IMR-90 (cell line): ENCODE measurements around the gene ERLIN1. TPM values are rescaled to one million over a fixed set of nuclear protein-coding genes. Genes with fewer than 3 reads are reported as not detected.

ENCODE experiments used
- ATAC-seq: fragments of 200-7000 bp; cut with Tn5 transposase; 2 replicates; pipeline ENCODE4 v1.9.1; 2020; ENCODE audit warnings: low read depth, mild to moderate bottlenecking, moderate library complexity
- BruUV-seq: library from RNA; stranded (reverse); fragments of 400-500 nt; replicated peaks from 2 replicates; lab custom pipeline; 2021; lab: Mats Ljungman, UMichigan
- CTCF ChIA-PET: fragments of 300-600 bp; formaldehyde crosslinking; extraction: SDS; loops from one replicate; lab custom pipeline; 2021; ENCODE audit warnings: antibody characterized with exemption; lab: Yijun Ruan, JAX
- POLR2A ChIA-PET: fragments of 300-600 bp; sonication (Branson Sonifier 250); formaldehyde crosslinking; loops from one replicate; lab custom pipeline; 2022; ENCODE audit warnings: antibody characterized with exemption; ENCODE audit not compliant: unreplicated experiment; lab: Charles Lee
- DNase-seq: peaks from one replicate; pipeline ENCODE4 v3.0.0; 2013
- H2AFZ ChIP-seq: replicated peaks from 2 replicates; pipeline ENCODE3; 2013; ENCODE audit warnings: low read length, mild to moderate bottlenecking; ENCODE audit not compliant: poor library complexity
- H2AK5ac ChIP-seq: 2 replicates; pipeline ENCODE4 v1.6.1; 2013; ENCODE audit warnings: low read depth, low read length, inconsistent platforms
- H2AK9ac ChIP-seq: replicated peaks from 2 replicates; pipeline ENCODE3; 2013; ENCODE audit warnings: mild to moderate bottlenecking, low read depth, low read length, moderate library complexity; ENCODE audit not compliant: poor library complexity
- H2BK120ac ChIP-seq: 2 replicates; pipeline ENCODE4 v1.6.1; 2013; ENCODE audit warnings: low read depth, low read length, inconsistent platforms
- H2BK15ac ChIP-seq: 3 replicates; pipeline ENCODE4 v1.6.1; 2013; ENCODE audit warnings: low read depth, low read length, inconsistent platforms
- H2BK20ac ChIP-seq: 2 replicates; pipeline ENCODE4 v1.6.1; 2013; ENCODE audit warnings: low read depth, mild to moderate bottlenecking, inconsistent platforms, low read length, moderate library complexity
- H2BK5ac ChIP-seq: 2 replicates; pipeline ENCODE4 v1.6.1; 2013; ENCODE audit warnings: mild to moderate bottlenecking, low read depth, low read length, inconsistent platforms; ENCODE audit not compliant: poor library complexity, severe bottlenecking
- H3K14ac ChIP-seq: replicated peaks from 2 replicates; pipeline ENCODE4 v1.6.1; 2013; ENCODE audit warnings: low read depth, low read length, inconsistent platforms
- H3K18ac ChIP-seq: 2 replicates; pipeline ENCODE4 v1.6.1; 2013; ENCODE audit warnings: low read depth, low read length, control low read depth
- H3K23ac ChIP-seq: 2 replicates; pipeline ENCODE4 v1.6.1; 2013; ENCODE audit warnings: low read depth, low read length, inconsistent platforms
- H3K27ac ChIP-seq: 2 replicates; pipeline ENCODE4 v1.5.1; 2013; ENCODE audit warnings: mild to moderate bottlenecking, control low read depth, low read length; ENCODE audit not compliant: insufficient read depth
- H3K27me3 ChIP-seq: 2 replicates; pipeline ENCODE4 v1.6.1; 2013; ENCODE audit warnings: low read length; ENCODE audit not compliant: control insufficient read depth, insufficient read depth
- H3K36me3 ChIP-seq: 2 replicates; pipeline ENCODE4 v1.6.1; 2013; ENCODE audit warnings: low read length, mixed read lengths; ENCODE audit not compliant: control insufficient read depth, insufficient read depth
- H3K4ac ChIP-seq: 2 replicates; pipeline ENCODE4 v1.6.1; 2013; ENCODE audit warnings: low read depth, low read length, inconsistent platforms
- H3K4me1 ChIP-seq: 2 replicates; pipeline ENCODE4 v1.6.1; 2013; ENCODE audit warnings: low read length, mixed read lengths; ENCODE audit not compliant: control insufficient read depth, insufficient read depth
- H3K4me2 ChIP-seq: 2 replicates; pipeline ENCODE4 v1.6.1; 2013; ENCODE audit warnings: low read depth, mild to moderate bottlenecking, control low read depth, low read length, moderate library complexity
- H3K4me3 ChIP-seq: 2 replicates; pipeline ENCODE4 v1.5.1; 2013; ENCODE audit warnings: low read depth, mild to moderate bottlenecking, control low read depth, low read length, moderate library complexity; ENCODE audit not compliant: insufficient read depth
- H3K56ac ChIP-seq: 2 replicates; pipeline ENCODE4 v1.6.1; 2013; ENCODE audit warnings: low read length, inconsistent platforms; ENCODE audit not compliant: insufficient read depth; ENCODE audit errors: extremely low read depth
- H3K79me1 ChIP-seq, 2 experiments: 2 replicates each; pipeline ENCODE4 v1.6.1; 2013; ENCODE audit warnings: low read length in 2 of 2, inconsistent platforms in 1 of 2, low read depth in 1 of 2
- H3K9ac ChIP-seq: 2 replicates; pipeline ENCODE4 v1.6.1; 2013; ENCODE audit warnings: low read depth, low read length, control low read depth
- H3K9me1 ChIP-seq: 2 replicates; pipeline ENCODE4 v1.6.1; 2013; ENCODE audit warnings: low read length, inconsistent platforms; ENCODE audit not compliant: insufficient read depth
- H3K9me3 ChIP-seq: 2 replicates; pipeline ENCODE4 v1.6.1; 2013; ENCODE audit warnings: low read length; ENCODE audit not compliant: control insufficient read depth, insufficient read depth
- H4K20me1 ChIP-seq: 2 replicates; pipeline ENCODE4 v1.6.1; 2013; ENCODE audit warnings: low read length, inconsistent platforms; ENCODE audit not compliant: insufficient read depth
- H4K5ac ChIP-seq: 2 replicates; pipeline ENCODE4 v1.6.1; 2013; ENCODE audit warnings: mild to moderate bottlenecking, low read depth, low read length, control low read depth
- H4K8ac ChIP-seq, 2 experiments: 2 replicates each; pipeline ENCODE4 v1.6.1; 2013; ENCODE audit warnings: low read depth in 2 of 2, low read length in 2 of 2, control low read depth in 1 of 2, inconsistent platforms in 1 of 2
- H4K91ac ChIP-seq: 2 replicates; pipeline ENCODE4 v1.6.1; 2013; ENCODE audit warnings: low read depth, low read length, inconsistent platforms; ENCODE audit not compliant: insufficient read depth
- BHLHE40 ChIP-seq: fragments of 150-350 bp; IDR thresholded peaks from 2 replicates; pipeline ENCODE4 v1.6.1; 2016; ENCODE audit warnings: mild to moderate bottlenecking, low read depth, low read length
- CEBPB ChIP-seq: IDR thresholded peaks from 2 replicates; pipeline ENCODE4 v1.6.1; 2012; ENCODE audit warnings: low read depth, low read length, improper control_type of control experiment
- CHD1 ChIP-seq: IDR thresholded peaks from 2 replicates; pipeline ENCODE4 v1.6.1; 2012; ENCODE audit warnings: low read depth, low read length, improper control_type of control experiment
- FOS ChIP-seq: fragments of 150-350 bp; IDR thresholded peaks from 2 replicates; pipeline ENCODE4 v1.6.1; 2016; ENCODE audit warnings: low read depth, low read length
- MAFK ChIP-seq: IDR thresholded peaks from 2 replicates; pipeline ENCODE4 v1.6.1; 2012; ENCODE audit warnings: low read depth, low read length, improper control_type of control experiment
- MAZ ChIP-seq: IDR thresholded peaks from 2 replicates; pipeline ENCODE4 v1.6.1; 2012; ENCODE audit warnings: low read depth, mild to moderate bottlenecking, low read length, improper control_type of control experiment, moderate library complexity, borderline replicate concordance
- MXI1 ChIP-seq: IDR thresholded peaks from 2 replicates; pipeline ENCODE4 v1.6.1; 2012; ENCODE audit warnings: low read depth, mild to moderate bottlenecking, low read length, moderate library complexity, borderline replicate concordance
- NFE2L2 ChIP-seq: fragments of 150-350 bp; IDR thresholded peaks from 2 replicates; pipeline ENCODE4 v1.6.1; 2016; ENCODE audit warnings: low read depth, mild to moderate bottlenecking, low read length
- POLR2A ChIP-seq: IDR thresholded peaks from 2 replicates; pipeline ENCODE4 v1.6.1; 2012; ENCODE audit warnings: mild to moderate bottlenecking, low read depth, low read length
- RAD21 ChIP-seq: IDR thresholded peaks from 2 replicates; pipeline ENCODE4 v1.6.1; 2012; ENCODE audit warnings: low read length, improper control_type of control experiment
- RCOR1 ChIP-seq: IDR thresholded peaks from 2 replicates; pipeline ENCODE4 v1.6.1; 2012; ENCODE audit warnings: mild to moderate bottlenecking, low read length, improper control_type of control experiment; ENCODE audit not compliant: insufficient replicate concordance
- RFX5 ChIP-seq: IDR thresholded peaks from 2 replicates; pipeline ENCODE4 v1.8.0; 2012; ENCODE audit warnings: low read depth, mild to moderate bottlenecking, low read length, moderate library complexity
- SMC3 ChIP-seq: fragments of 150-350 bp; IDR thresholded peaks from 2 replicates; pipeline ENCODE4 v1.6.1; 2016; ENCODE audit warnings: low read depth, mild to moderate bottlenecking, antibody characterized with exemption, low read length, moderate library complexity
- dilution Hi-C: fragments of 300-500 bp; cut with HindIII; formaldehyde crosslinking; loops from one replicate; pipeline ENCODE4 v1.14.3; 2018; ENCODE audit warnings: low sequenced_read_pairs; ENCODE audit not compliant: unreplicated experiment
- in situ Hi-C: fragments of 300-500 bp; cut with MboI; formaldehyde crosslinking; loops from 3 replicates; pipeline ENCODE4 v1.14.3; 2019; ENCODE audit warnings: low sequenced_read_pairs, inconsistent platforms, mixed read lengths
- intact Hi-C: fragments of 100-400 bp; cut with micrococcal nuclease; formaldehyde crosslinking; loops from 2 replicates; pipeline ENCODE4 v1.10.0; 2022
- polyA plus RNA-seq, 3 experiments: library from polyadenylated mRNA; depleted of rRNA; stranded (reverse); fragments of >200 nt; gene quantifications; 2 replicates each; pipeline ENCODE4 v1.2.3, GENCODE V29; 2012; ENCODE audit warnings: low replicate concordance in 1 of 3
- total RNA-seq: library from RNA; depleted of rRNA; stranded (reverse); fragments of >200 nt; gene quantifications from 2 replicates; pipeline ENCODE4 v1.2.3, GENCODE V29; 2012
- TF ChIP-seq, protein P1 (sequence below): fragments of 150-350 bp; IDR thresholded peaks from 2 replicates; pipeline ENCODE4 v1.6.1; 2016; ENCODE audit warnings: low read depth, mild to moderate bottlenecking, low read length, moderate library complexity, borderline replicate concordance
- TF ChIP-seq, protein P2 (sequence below): conservative IDR thresholded peaks from 2 replicates; pipeline ENCODE4 v1.5.1; 2012; ENCODE audit warnings: mild to moderate bottlenecking, low read depth, low read length, improper control_type of control experiment
- TF ChIP-seq, protein P3 (sequence below): fragments of 150-350 bp; IDR thresholded peaks from 2 replicates; pipeline ENCODE4 v1.6.1; 2017; ENCODE audit warnings: mild to moderate bottlenecking, antibody characterized with exemption, low read length, low read depth

ERLIN1 gene
- total and polyA plus RNA-seq, 2 of the 4 experiments (the other 2 are of a cell fraction), result 31.5 to 33.9 TPM

DNA sequence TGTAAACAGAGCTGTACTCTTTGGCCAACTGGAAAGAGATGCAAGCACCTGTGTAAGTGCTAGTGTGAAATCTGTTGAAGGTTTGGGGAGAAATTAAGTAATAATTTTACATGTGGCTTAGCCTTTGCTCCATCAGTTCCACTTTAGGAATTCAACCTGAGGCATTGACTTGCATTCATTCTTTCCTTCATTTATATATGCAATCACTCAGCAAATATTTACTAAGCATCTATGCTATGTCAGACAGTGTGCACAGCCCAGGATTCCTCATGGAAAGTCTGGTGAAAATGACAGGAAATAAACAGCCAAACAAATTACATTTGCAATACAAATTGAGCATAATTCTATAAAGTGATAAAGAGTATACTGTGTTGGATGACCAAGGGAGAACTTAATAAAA, 50.3 kb downstream of the ERLIN1 start:
- CTCF ChIA-PET, result no interaction called here
- intact Hi-C loops, result no loop called here
- no peak overlapping the region for H3K56ac ChIP-seq

More for the DNA sequence above, 50.3 kb downstream of the ERLIN1 start:
- no peak overlapping the region for H4K8ac ChIP-seq
- in situ Hi-C loops, result no loop called here
- no peak overlapping the region for H3K23ac ChIP-seq
- BruUV-seq, result no TSS peak
- no peak overlapping the region for H3K9ac ChIP-seq
- POLR2A ChIA-PET, result interaction anchor here (0.6 kb wide), 1 partner anchor 47 kb away, joined by 7 read pairs; no protein-coding TSS in a partner anchor
- H2AK9ac ChIP-seq, result no peak overlapping the region
- no peak overlapping the region for H3K14ac ChIP-seq
- DNase-seq (no peak), ATAC-seq (no peak)
- no peak overlapping the region for H4K5ac ChIP-seq
- no peaks in the 10 kb centered on the region for H3K9me1 ChIP-seq
- H3K9me3 ChIP-seq, result 0 out of 2 replicates have a peak, but pooled peaks cover 3% of the 10 kb centered on the region
- no peak overlapping the region for H3K18ac ChIP-seq
- H2BK120ac ChIP-seq, result no peak overlapping the region
- H3K27ac ChIP-seq, result no peak overlapping the region
- no peaks in the 10 kb centered on the region for H4K20me1 ChIP-seq
- H2BK15ac ChIP-seq, result no peak overlapping the region
- H3K4me3 ChIP-seq, result no peak overlapping the region
- no peak overlapping the region for H4K91ac ChIP-seq
- H2BK20ac ChIP-seq, result no peak overlapping the region
- H3K36me3 ChIP-seq, result no peaks in the 10 kb centered on the region
- peaks cover 16% of the 10 kb centered on the region for H3K27me3 ChIP-seq
- no peak overlapping the region for H2BK5ac ChIP-seq
- H2AFZ ChIP-seq, result no peak overlapping the region
- TF ChIP-seq, protein P1, sequence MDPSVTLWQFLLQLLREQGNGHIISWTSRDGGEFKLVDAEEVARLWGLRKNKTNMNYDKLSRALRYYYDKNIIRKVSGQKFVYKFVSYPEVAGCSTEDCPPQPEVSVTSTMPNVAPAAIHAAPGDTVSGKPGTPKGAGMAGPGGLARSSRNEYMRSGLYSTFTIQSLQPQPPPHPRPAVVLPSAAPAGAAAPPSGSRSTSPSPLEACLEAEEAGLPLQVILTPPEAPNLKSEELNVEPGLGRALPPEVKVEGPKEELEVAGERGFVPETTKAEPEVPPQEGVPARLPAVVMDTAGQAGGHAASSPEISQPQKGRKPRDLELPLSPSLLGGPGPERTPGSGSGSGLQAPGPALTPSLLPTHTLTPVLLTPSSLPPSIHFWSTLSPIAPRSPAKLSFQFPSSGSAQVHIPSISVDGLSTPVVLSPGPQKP, result no peak
- TF ChIP-seq, protein P2, sequence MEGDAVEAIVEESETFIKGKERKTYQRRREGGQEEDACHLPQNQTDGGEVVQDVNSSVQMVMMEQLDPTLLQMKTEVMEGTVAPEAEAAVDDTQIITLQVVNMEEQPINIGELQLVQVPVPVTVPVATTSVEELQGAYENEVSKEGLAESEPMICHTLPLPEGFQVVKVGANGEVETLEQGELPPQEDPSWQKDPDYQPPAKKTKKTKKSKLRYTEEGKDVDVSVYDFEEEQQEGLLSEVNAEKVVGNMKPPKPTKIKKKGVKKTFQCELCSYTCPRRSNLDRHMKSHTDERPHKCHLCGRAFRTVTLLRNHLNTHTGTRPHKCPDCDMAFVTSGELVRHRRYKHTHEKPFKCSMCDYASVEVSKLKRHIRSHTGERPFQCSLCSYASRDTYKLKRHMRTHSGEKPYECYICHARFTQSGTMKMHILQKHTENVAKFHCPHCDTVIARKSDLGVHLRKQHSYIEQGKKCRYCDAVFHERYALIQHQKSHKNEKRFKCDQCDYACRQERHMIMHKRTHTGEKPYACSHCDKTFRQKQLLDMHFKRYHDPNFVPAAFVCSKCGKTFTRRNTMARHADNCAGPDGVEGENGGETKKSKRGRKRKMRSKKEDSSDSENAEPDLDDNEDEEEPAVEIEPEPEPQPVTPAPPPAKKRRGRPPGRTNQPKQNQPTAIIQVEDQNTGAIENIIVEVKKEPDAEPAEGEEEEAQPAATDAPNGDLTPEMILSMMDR, result no peak
- no peak for TF ChIP-seq FOS
- TF ChIP-seq CEBPB, result no peak
- no peak for TF ChIP-seq MAFK
- TF ChIP-seq RAD21, result no peak
- TF ChIP-seq MXI1, result no peak
- TF ChIP-seq, protein P3, sequence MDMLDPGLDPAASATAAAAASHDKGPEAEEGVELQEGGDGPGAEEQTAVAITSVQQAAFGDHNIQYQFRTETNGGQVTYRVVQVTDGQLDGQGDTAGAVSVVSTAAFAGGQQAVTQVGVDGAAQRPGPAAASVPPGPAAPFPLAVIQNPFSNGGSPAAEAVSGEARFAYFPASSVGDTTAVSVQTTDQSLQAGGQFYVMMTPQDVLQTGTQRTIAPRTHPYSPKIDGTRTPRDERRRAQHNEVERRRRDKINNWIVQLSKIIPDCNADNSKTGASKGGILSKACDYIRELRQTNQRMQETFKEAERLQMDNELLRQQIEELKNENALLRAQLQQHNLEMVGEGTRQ, result no peak
- no peak for TF ChIP-seq NFE2L2
- TF ChIP-seq CHD1, result no peak
- no peak for TF ChIP-seq RFX5
- no peak for TF ChIP-seq SMC3
- no peak for TF ChIP-seq BHLHE40
- TF ChIP-seq RCOR1, result no peak
- no peak for TF ChIP-seq POLR2A
- no peak for TF ChIP-seq MAZ
- H2AK5ac ChIP-seq, result no peak overlapping the region
- H3K79me1 ChIP-seq, result no peaks in the 10 kb centered on the region
- no peak overlapping the region for H3K4ac ChIP-seq
- no peak overlapping the region for H3K4me2 ChIP-seq
- no peaks in the 10 kb centered on the region for H3K4me1 ChIP-seq
- dilution Hi-C loops, result no loop called here
